GM06990 (cell line): ENCODE data around the gene CDC23.

Experiments
- DNase-seq: peaks from one replicate; pipeline ENCODE4 v3.0.0-alpha.2; 2011; ENCODE audit not compliant: insufficient read length; ENCODE audit errors: extremely low read depth
- H3K27me3 ChIP-seq: replicated peaks from 2 replicates; pipeline ENCODE4 v1.6.0; 2011; ENCODE audit warnings: low read length; ENCODE audit not compliant: control insufficient read depth, insufficient read depth
- H3K36me3 ChIP-seq: 2 replicates; pipeline ENCODE4 v1.5.1; 2011; ENCODE audit warnings: low read length; ENCODE audit not compliant: control insufficient read depth, insufficient read depth
- H3K4me3 ChIP-seq: replicated peaks from 2 replicates; pipeline ENCODE4 v1.5.1; 2011; ENCODE audit warnings: low read depth, mild to moderate bottlenecking, control low read depth, low read length
- CTCF ChIP-seq: IDR thresholded peaks from 2 replicates; pipeline ENCODE4 v1.5.1; 2011; ENCODE audit warnings: low read length, control low read depth, mild to moderate bottlenecking, inconsistent platforms; ENCODE audit not compliant: insufficient read depth, poor library complexity, severe bottlenecking

CDC23 gene

GRCh38 chr5:138246334-138246733 is 33.2 kb upstream of the CDC23 start:
- no peak for DNase-seq

DNA sequence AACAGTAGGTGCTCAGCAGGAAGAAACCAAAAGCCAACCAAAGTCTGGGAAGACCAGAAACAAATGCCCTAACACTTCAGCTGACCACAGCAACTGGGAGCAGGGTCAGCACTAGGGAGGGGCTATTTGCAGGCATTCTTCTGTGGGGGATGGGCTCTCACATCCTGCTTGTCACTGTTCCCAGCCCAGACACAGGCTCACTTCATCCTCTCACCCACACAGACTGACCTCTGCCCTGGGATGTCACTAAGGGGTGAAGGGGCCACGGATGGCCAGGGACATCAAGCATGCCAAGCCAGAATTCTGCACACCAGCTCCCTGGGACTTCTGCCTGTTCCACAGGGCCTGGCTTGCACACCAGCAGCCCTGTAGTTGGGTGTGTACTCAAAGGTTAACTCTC is 32.6 kb upstream of the CDC23 start:
- Histone ChIP-seq H3K4me3 (no peak overlapping the region), H3K36me3 (no peaks in the 10 kb centered on the region), H3K27me3 (peaks cover 2% of the 10 kb centered on the region)
- no peak for TF ChIP-seq CTCF
- DNase-seq, result no peak

More at GRCh38 chr5:138246334-138246733, 33.2 kb upstream of the CDC23 start:
- Histone ChIP-seq H3K36me3 (no peaks in the 10 kb centered on the region), H3K4me3 (no peak overlapping the region), H3K27me3 (peaks cover under 1% of the 10 kb centered on the region)
- no peak for TF ChIP-seq CTCF

- Histone ChIP-seq H3K27me3 (peaks cover 2% of the 10 kb centered on the region), H3K36me3 (no peaks in the 10 kb centered on the region), H3K4me3 (no peak overlapping the region)
- TF ChIP-seq CTCF, result no peak
- DNase-seq, result no peak
Measured at GRCh38 chr5:138243794-138244193, 30.7 kb upstream of the CDC23 start.

GRCh38 chr5:138241688-138242571 is 28.8 kb upstream of the CDC23 start:
- H3K27me3 ChIP-seq, result peaks cover 2% of the 10 kb centered on the region
- DNase-seq, result peak; percentile 26
- H3K4me3 ChIP-seq, result peak overlapping the region; percentile 23
- TF ChIP-seq CTCF, result no peak
- H3K36me3 ChIP-seq, result no peaks in the 10 kb centered on the region

GRCh38 chr5:138240650-138241385 is 27.7 kb upstream of the CDC23 start:
- TF ChIP-seq CTCF, result no peak
- Histone ChIP-seq H3K36me3 (no peaks in the 10 kb centered on the region), H3K4me3 (no peak overlapping the region), H3K27me3 (peaks cover 2% of the 10 kb centered on the region)
- peak; percentile 11 for DNase-seq
